Cerebellar nuclear complex (tissue), 1 donor: ENCODE measurements around the gene INPP5A.
"Not testable (repeated sequence)": the region's sequence is repeated elsewhere in the genome, so short reads cannot be mapped to it uniquely, and the experiment has no call there.

ENCODE experiments used
- DNase-seq, 2 experiments: peaks; one replicate each; lab custom pipeline; 2025; lab: John Stamatoyannopoulos, UW

INPP5A gene

DNA sequence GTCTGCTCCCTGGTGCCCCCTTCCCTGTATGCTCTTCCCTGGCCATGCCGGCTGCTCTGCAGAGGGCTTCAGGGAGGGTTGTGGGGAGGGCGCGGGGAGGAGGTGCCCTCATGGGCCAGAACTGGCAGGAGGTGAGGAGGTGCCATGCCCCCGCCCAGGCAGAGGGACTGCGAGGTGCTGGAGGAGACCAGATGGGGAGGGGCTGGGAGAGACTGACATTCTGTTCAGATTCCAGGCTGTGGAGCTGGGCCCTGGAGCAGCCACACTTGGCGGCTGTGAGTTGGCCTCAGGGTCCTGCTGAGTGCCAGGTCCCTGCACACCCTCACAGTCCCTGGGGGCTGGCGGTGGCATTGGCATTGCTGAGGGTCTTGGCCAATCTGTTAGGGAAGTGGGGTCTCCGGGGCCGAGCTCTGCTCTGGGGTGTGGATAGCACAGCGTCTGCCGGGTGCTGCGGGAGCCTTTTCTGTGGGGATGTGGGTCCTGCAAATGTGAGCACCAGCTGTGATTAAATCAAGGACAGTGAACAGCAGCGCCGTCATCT, 25.4 kb downstream of the INPP5A start:
- DNase-seq, result no peak

DNA sequence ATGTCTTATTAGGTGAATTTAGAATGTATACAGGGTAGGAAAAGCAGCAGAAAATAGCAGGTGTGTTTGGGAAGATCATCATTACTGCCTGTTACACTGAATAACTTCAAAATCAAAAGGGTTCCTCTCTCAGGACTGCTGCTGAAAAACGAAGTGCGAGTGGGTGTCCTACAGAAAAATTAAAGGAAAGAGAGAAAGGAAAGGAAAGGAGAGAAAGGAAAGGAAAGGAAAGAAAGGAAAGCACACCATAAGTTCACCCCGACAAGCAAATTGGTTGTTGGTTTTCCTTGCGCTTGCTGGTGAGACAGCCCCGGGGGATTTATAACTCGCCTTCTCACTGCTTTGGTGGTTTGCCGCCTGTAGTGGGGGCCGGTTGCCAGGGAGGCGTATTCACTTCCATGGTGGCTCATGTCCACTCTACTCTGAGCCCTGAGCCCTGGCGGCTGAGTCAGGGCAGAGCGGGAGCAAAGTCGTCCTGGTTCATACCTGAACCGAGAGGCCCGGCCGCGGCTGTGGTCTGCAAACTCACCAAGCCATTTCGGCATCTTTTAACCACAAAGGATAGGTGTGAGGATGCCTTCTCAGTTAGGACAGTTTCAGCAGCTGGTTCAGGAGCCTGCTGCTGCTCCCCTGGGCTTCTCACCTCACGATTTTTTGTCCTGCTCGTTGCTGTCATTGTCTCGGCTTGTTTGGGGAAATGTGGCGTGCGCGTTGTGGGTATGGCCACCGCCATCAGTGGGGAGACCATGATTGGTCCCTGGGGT, 26.1 kb downstream of the INPP5A start:
- DNase-seq, result no peak

DNA sequence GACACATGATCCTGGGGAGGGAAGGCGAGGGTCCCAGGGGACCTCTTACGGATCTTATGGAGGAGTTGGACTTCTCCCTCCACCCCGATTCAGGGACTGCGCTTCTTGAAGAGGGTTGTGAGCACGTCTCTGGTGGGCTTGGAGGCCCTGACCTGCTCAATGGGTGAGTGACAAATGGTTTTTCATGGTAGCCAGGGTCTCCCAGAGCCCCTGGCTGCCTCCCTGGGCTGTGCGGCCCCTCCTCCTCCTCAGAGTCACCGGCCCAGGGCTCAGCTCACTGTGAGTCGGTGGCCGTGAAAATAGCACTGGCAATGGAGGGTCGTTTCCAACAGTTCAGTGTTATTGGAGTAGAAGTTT, 26.6 kb downstream of the INPP5A start:
- DNase-seq, result no peak

DNA sequence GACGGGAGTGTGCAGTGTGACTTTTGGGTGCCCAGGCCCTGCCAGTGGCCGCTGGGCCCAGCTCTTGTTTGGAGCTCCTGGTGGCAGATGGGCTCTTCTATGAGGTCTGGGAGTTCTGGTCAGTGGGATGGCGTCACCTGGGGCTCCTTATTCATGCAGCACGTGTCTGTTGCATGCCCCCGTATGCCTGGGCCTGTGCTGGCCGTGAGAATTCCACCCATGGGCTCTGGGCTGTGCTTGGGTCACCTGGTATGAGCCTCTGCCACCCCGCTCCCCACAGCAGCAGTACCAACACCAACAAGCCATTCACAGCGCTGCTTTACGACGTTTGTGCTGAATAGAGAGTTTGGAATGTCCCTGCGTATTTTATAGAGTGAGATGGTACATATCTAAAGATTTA, 27.1 kb downstream of the INPP5A start:
- no peak for DNase-seq

DNA sequence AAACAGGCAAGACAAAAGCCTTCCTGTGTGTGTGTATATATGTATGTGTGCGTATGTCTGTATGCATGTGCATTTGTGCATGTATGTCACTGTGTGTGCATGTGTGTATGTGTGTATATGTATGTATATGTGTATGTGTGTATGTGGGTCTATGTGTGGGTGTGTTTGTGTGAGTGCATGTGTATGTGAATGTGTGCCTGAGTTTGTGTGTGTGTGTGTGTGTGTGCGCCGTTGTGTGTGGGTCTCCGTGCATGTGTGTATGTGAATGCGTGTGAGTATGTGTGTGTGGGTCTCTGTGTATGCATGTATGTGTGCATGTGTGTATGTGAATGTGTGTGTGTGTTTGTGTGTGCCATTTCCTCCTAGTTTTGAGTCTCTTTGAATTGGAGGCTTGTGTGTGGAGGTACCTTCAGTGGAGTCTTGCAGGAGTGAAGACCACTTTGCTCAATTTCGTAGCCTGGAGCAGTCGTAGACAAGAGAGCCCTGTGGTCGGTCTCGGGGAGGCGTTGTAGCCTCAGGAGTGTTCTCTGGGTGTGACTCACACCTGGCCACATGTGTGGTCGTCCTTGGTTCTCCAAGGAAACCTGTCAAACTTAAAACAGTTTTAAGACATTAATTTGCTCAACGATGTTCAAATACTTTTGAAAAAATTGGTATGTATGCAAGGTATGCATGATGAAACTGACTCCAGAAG, 28.1 kb downstream of the INPP5A start:
- DNase-seq, result no peak

DNA sequence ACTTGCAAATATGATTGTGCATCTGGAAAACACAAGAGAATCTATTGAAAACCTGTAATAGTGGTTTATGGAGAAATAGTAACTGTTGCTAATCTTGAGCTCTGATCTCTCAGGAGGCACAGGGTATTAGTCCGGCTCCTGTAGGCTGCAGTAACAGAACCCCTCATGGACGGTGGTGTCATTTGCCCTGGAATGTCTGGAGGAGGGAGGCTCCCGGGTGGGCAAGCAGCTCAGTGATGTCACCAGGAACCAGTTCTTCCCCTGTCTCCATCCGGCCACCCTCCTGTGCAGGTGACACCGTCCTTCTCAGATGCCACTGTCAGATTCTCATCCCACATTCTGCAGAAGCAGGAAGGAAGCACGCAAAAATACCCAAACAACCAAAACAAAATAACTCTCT, 29.3 kb downstream of the INPP5A start:
- no peak for DNase-seq

DNA sequence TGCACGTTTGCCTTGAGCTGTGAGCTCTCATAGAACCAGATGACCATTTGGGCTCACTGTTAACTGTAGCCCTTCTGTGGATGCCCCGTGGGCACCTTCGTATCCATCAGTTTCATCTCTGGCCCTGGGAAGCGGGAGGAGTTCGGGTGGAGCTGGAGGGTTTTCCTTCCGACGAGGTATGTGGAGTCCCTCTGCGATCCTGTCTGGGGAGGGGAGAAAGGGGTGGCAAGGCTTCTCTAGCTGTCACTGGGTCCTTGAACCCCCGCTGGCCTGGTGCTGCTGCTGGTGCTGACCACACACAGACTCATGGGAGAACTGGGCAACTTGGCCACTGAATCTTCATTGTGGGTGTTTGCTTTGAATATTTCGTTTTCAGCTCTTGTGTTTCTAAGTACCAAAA, 32.7 kb downstream of the INPP5A start:
- DNase-seq, result no peak

DNA sequence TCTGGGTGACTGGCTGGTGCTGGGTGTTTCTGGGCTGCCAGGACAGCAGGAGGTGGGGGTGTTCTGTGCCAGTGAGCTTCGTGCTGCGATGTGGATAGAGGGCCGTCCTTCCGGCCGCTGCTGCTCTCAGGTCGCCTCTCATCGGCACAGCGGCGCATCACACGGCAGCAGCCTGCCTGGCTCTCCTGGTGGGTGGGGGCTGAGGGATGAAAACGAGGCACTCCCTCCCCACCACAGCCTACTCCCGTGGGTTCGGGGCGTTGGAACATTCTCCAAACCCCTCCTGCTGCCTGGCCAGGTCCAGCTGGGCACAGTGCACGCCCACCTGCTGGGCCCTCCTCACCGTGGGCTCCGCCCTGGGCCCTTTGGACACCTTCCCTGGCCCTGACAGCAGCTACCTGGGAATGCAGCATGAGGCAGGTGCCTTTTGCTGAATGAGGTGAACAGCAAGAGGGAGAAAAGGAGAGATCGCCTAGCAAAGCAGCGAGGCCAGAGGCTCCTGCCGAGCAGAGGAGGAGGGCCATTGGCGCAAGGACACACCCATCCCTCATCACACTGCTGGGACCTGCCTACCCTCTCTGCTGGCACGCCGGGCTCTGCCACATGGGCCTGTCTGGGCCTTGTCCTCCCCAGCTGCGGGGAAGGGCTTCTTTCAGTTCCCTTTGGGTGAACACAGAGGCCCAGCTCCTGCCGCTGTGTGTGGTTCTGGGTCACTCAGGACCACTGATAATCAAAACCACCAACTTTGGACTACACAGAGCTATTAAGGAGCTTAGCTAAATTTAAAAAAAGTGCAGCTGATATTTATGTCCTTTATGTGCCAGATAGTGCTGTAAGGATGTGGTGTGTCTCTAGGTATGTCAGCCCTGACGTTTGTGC, 33.4 kb downstream of the INPP5A start:
- no peak for DNase-seq

DNA sequence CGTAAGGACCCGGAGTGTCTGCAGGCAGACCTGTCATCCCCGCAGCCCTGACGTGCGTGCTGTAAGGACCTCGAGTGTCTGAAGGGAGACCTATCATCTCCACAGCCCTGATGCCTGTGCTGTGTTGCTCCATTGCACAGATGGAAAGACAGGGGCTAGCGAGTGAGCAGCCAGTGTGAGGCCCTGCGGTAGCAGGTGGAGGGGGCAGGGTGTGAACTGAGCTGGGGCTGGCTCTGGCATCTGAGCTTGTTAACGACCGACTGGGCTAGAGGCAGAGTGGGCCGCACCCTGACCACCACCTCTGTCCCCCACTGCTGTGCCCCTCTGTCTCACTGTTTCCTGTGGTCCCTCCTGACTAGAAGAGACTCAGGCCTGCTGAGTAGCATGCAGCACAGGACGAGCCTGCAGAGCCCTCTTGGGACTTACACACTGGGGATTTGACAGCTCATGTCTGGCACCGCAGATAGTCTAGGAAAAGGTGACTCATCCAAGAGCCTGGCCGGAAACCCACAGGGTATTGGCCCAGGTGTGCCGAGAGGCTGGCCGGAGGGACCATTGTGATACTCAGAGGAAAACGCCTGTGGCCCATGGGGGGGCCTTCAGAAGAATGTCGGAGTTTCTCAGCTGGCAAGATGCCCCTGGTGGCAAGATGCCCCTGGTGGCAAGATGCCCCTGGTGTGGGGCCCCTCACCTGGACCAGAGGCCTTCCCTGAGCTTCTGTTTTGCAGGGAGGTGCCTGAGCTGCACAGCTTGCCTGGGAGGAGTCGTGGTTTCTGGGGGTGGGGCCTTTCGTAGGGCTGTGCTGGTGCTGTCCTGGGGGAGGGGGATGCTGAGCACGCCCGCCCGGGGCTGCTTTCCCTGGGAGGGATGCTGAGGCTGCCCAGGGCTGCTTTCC, 34.3 kb downstream of the INPP5A start:
- DNase-seq, result no peak

DNA sequence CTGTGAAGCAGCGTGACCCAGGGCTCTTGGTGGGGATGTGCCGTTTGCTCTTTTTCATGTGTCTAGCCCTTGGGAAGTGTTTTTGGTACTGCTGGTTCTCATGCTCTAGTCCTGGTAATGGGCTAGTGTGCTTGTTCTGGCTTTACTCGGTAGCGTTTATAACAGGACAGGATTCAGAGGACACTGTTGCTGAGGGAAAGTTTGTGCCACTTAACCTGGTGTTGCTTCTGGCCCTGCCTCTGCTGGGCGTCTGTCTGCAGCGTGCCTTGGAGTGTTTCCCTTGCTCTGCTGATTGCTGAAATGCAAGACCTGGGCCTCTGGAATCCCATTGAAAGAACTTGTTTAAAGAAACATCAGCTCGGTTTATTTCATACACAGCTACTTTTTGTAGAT, 35.0 kb downstream of the INPP5A start:
- no peak for DNase-seq

DNA sequence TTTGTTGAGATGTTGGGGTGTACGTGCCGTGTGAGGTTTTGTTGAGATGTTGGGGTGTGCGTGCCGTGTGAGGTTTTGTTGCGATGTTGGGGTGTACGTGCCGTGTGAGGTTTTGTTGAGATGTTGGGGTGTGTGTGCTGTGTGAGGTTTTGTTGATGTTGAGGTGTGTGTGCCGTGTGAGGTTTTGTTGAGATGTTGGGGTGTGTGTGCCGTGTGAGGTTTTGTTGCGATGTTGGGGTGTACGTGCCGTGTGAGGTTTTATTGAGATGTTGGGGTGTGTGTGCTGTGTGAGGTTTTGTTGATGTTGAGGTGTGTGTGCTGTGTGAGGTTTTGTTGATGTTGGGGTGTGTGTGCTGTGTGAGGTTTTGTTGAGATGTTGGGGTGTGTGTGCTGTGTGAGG, 35.4 kb downstream of the INPP5A start:
- DNase-seq, result not testable (repeated sequence)

DNA sequence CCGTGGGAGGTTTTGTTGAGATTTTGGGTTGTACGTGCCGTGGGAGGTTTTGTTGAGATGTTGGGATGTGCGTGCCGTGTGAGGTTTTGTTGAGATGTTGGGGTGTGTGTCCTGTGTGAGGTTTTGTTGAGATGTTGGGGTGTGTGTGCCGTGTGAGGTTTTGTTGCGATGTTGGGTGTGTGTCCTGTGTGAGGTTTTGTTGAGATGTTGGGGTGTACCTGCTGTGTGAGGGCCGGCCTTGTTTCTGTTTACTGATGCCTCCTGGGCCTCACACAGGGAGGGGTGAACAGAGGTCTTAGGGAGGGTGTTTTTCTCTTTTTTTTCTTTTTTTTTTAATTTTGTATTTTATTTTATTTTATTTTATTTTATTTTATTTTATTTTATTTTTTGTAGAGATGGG, 36.7 kb downstream of the INPP5A start:
- DNase-seq, result no peak

DNA sequence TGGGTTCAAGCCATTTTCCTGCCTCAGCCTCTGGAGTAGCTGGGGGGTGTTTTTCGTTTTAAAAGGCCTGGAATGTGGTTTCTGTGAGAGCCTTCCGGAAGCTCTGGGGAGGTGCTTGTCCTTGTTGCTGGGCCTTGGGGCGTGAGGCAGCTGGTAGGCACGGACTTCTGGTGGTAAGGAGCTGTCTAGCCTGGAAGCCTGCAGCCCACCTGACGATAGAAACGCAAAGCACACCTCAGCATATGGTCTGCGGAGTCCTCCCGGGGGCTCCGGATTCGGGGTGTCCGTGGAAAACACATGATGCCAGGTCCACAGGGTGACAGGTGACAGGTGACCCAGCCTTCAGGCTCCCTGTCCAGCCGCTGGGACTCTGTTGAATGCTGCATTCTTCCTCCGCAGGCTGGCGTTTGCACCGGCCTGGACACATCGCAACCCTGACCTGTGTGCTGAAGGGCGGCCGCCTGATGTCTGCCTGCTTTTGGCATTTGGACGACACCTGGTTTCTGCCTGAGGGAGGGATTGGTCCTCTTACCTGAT, 37.3 kb downstream of the INPP5A start:
- DNase-seq, result no peak

DNA sequence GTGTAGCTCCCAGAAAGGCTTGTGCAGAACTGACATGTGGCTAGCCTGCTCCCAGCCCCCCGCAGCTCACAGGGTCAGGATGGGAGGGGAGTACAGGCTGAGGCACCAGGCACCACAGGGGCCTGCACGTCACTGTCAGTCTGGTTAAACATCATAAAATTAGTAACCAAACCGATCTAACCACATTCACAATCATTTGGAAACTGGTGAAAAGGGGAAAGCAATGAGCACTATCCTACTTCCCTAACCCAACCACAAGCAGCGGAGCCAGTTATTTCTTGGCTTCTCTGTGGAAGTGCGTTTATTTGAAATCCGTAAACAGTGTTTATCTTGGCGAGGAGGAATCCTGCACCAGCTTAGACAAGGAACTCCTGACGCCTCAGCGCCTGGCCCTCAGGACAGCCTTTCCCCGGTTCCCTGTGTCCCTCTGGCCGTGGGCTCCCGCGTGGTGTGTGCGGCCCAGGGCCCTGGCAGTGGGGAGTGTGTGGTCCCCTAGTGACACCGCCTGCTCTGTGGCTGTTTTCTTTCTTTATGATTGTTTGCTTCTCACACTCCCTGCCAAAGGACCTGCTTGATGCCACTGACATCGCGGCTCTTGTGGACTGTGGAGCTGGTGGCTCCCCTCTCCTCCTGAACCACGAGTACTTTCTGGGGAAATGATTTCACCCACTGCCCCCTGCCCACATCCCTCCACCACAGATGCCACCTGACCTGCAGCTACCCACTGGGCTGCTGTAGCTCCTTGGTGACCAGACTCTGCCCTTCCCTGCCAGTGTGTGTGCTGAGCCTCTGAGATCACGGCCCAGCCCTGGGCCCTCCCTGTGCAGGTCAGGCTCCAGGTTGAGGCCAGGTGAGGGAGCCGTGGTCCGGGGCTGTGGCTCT, 38.0 kb downstream of the INPP5A start:
- no peak for DNase-seq

DNA sequence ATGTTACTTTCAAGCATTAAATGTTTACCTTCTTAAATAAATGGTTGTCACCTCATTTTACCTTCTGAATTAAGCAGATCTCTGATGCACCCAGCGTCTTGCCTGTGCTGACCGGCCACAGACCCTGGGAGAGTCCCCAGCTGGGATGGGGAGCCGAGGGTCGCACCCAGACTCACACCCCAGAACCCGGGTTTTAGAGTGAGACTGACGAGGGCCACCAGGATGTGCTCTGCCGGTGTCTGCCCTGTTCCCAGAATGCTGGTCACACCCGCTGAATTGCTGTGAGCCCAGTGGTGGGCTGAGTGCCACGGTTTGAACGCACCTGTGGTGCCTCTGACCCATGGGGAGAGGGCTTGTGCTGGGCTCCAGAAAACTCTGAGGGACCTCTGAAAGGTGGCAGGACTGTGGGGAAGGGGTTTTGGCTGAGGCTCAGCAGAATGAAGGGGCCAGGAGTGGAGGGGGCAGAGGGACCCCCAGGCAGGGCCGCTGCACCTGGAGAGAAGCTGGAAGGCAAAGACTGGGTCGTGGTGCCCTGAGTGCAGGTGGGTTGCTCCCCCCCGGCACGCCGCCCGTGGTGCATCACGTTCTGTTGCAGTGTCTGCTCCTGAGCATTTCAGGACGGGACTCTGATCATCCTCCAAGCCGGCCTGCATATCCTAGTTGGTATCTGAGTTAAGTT, 39.2 kb downstream of the INPP5A start:
- DNase-seq, result no peak

DNA sequence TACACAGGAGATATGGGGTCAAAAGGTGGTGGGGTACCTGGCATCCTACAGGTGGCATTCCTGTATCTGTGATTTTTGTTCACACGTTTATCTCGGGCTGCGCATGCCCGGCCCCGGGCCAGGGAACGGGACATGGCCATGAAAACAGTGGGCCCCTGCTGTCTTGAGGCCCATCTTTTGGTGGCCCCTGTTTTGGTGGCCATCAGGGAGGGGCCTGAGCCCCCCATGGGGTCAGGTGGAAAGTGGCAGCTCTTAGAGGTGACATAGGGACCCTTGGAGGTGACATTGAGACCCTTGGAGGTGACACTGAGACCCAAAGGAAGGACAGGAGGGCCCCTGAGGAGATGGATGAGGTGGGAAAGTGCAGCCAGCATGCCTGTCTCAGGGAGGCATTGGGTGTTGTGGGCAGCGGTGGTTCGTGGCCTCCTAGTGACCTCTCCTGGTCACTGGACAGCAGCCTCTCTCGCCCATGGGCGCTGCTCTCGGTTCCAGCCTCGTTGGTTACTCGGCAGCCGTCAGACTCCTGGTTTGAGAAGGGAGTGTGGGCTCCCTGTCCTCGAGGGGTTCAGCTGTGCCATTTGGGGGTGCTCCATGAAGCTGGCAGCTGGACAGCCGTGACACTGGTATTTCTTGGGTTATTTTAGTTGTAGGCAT, 39.9 kb downstream of the INPP5A start:
- no peak for DNase-seq

DNA sequence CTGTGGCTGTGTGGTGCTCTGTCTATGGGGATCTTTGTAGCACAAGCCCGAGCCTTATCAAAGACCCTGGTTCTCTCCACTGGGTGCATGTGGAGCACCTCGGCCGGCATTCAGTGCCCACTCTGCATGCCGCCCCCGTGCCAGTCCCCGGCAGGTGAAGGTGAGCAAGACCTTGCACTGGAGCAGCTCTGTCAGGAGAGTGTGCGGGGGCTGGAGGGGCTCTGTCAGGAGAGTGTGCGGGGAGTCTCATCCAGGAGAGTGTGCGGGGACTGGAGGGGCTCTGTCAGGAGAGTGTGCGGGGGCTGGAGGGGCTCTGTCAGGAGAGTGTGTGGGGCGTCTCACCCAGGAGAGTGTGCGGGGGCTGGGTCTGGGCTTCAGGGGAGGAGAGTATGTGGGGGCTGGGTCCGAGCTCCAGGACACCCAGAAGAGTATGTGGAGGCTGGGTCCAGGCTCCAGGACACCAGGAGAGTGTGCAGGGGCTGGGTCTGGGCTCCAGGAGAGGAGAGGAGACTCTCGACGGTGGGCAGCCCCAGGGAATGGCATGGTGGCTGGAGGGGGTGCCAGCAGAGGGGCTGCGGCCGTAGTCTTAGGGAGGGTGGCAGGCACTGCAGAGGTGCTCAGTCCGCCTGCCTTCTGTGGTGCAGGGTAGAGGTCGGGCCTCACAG, 40.8 kb downstream of the INPP5A start:
- DNase-seq, result no peak

DNA sequence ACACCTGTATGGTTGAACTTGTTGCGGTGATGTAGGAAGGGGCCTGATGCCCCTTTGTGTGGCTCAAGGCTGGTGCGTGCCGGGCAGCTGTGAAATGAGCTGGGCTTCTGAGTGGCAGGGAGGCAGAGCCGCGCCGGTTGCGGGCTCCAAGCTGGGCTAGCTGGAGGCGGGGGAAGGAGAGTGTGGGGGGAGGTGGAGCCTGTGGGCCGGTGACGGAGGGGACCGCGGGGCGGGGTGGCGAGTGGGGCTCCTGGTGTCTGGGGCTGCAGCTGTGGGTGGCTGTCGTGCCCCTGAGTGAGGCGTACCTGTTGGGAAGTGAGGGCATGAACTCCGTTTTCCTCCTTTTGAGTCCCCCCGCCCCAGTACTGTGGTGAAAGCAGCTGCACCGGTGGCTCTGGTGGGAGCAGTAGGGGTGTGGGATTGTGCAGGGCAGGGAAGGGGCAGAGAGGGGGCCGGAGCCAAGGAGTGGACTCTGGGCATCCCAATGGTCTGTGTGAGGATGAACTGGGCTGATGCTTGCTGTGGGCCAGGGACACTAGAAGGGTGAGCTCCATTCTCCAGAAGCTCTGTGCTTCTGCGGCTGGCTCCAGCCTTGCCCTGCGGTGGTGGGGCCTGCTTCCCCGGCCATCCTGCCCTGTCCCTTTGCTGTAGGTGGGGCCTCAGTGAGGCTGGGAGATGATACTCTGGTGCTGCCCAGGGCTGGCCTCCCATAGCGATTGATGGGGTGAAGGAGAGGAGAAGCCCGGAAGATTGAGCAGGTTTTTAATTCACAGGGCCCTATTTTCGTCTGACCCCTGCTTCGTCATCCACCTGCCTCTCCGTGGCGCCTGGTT, 41.7 kb downstream of the INPP5A start:
- DNase-seq, result no peak
